Upper lobe of left lung (tissue), 6 donors: ENCODE results near the gene MAP2K1. TPM values are rescaled to one million over a fixed set of nuclear protein-coding genes. Genes with fewer than 3 reads are reported as not detected.

Experiments used
- ATAC-seq, 2 donors: fragments of 200-7000 bp; cut with Tn5 transposase; one replicate each; pipeline ENCODE4 v1.9.1; 2022; ENCODE audit warnings: mild to moderate bottlenecking in 2 of 2, moderate library complexity in 2 of 2; ENCODE audit not compliant: low FRiP score in 2 of 2
- DNase-seq, 2 donors: peaks; one replicate each; pipeline ENCODE4 v3.0.0-alpha.2; 2019 to 2020
- H3K27ac ChIP-seq, 4 donors: fragments of 200-600 bp; sonication (generic); one replicate each; pipeline ENCODE4 v1.5.1; 2016 to 2019
- H3K27me3 ChIP-seq, 4 donors: fragments of 200-600 bp; sonication (generic); one replicate each; pipeline ENCODE4 v1.5.1; 2017 to 2019
- H3K36me3 ChIP-seq, 4 donors: fragments of 200-600 bp; sonication (generic); one replicate each; pipeline ENCODE4 v1.5.1; 2016 to 2019
- H3K4me1 ChIP-seq, 4 donors: fragments of 200-600 bp; sonication (generic); one replicate each; pipeline ENCODE4 v1.5.1; 2018 to 2019
- H3K4me3 ChIP-seq, 4 donors: fragments of 200-600 bp; sonication (generic); one replicate each; pipeline ENCODE4 v1.5.1; 2017 to 2019; ENCODE audit warnings: mild to moderate bottlenecking in 2 of 4, moderate library complexity in 1 of 4
- H3K9me3 ChIP-seq, 4 donors: fragments of 200-600 bp; sonication (generic); one replicate each; pipeline ENCODE4 v1.5.1; 2018 to 2019
- EP300 ChIP-seq, 4 donors: sonication (generic); formaldehyde crosslinking; IDR thresholded peaks; one replicate each; pipeline ENCODE4 v1.5.1; 2017; ENCODE audit warnings: antibody characterized with exemption in 4 of 4, control low read depth in 2 of 4
- POLR2A ChIP-seq, 4 donors: fragments of 450-650 bp; IDR thresholded peaks; one replicate each; pipeline ENCODE4 v1.5.1; 2016 to 2017; ENCODE audit warnings: antibody characterized with exemption in 4 of 4, mild to moderate bottlenecking in 2 of 4
- POLR2AphosphoS5 ChIP-seq, 2 donors: sonication (generic); formaldehyde crosslinking; IDR thresholded peaks; one replicate each; pipeline ENCODE4 v1.5.1; 2017; ENCODE audit warnings: antibody characterized with exemption in 2 of 2
- WGBS, 2 donors: methylation state at CpG; one replicate each; pipeline ENCODE4 v1.1.5; 2017 to 2018; 5-methylcytosine and 5-hydroxymethylcytosine counted together
- total RNA-seq, 6 donors: library from RNA; depleted of rRNA in 4 of 6; stranded (reverse); fragments of >200 nt in 4 of 6; gene quantifications; one replicate each; pipeline versions ENCODE4 v1.1.0 to v1.2.1, GENCODE V29; 2016 to 2021
- TF ChIP-seq, protein P1 (sequence below), 6 experiments: fragments of 450-650 bp in 4 of 6; fragments of 200-600 bp in 2 of 6; sonication (generic) in 2 of 6; IDR thresholded peaks; one replicate each; pipeline ENCODE4 v1.5.1; 2016 to 2019; ENCODE audit warnings: antibody characterized with exemption in 6 of 6
- donor health status: DM: no; HTN: no; CAD: no; lungs with moderate emphysema.
- donor health status: DM: no; HTN: yes; CAD: no; lungs with severe emphysema.

Gene MAP2K1
- total RNA-seq, 6 donors from 2014 or later: 38.5 to 80.3 (median 62.4) TPM

- TF ChIP-seq POLR2AphosphoS5 (IDR thresholded peaks at IDR 0.05) (no peak), EP300 (IDR thresholded peaks at IDR 0.05) (no peak), POLR2A (IDR thresholded peaks at IDR 0.05) (no peak)
- TF ChIP-seq, protein P1, sequence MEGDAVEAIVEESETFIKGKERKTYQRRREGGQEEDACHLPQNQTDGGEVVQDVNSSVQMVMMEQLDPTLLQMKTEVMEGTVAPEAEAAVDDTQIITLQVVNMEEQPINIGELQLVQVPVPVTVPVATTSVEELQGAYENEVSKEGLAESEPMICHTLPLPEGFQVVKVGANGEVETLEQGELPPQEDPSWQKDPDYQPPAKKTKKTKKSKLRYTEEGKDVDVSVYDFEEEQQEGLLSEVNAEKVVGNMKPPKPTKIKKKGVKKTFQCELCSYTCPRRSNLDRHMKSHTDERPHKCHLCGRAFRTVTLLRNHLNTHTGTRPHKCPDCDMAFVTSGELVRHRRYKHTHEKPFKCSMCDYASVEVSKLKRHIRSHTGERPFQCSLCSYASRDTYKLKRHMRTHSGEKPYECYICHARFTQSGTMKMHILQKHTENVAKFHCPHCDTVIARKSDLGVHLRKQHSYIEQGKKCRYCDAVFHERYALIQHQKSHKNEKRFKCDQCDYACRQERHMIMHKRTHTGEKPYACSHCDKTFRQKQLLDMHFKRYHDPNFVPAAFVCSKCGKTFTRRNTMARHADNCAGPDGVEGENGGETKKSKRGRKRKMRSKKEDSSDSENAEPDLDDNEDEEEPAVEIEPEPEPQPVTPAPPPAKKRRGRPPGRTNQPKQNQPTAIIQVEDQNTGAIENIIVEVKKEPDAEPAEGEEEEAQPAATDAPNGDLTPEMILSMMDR (IDR thresholded peaks at IDR 0.05): no peak
- H3K27ac ChIP-seq: peak overlapping the region in 1 of 4 donors; percentile 30
- H3K4me1 ChIP-seq: peaks cover 0 to 10% (median 6%) of the 10 kb centered on the region in 4 donors
- DNase-seq: no peak
- H3K36me3 ChIP-seq: peaks cover 10 to 72% (median 35%) of the 10 kb centered on the region in 4 donors
- H3K9me3 ChIP-seq: no peaks in the 10 kb centered on the region
- H3K27me3 ChIP-seq: no peaks in the 10 kb centered on the region
- WGBS, 2 donors: 91 to 99% methylated on average over 5 of the region's 5 CpGs
- ATAC-seq: no peak
- H3K4me3 ChIP-seq: no peak overlapping the region
Measured at GRCh38 chr15:66484539-66485112, 97.9 kb downstream of the MAP2K1 start.

DNA sequence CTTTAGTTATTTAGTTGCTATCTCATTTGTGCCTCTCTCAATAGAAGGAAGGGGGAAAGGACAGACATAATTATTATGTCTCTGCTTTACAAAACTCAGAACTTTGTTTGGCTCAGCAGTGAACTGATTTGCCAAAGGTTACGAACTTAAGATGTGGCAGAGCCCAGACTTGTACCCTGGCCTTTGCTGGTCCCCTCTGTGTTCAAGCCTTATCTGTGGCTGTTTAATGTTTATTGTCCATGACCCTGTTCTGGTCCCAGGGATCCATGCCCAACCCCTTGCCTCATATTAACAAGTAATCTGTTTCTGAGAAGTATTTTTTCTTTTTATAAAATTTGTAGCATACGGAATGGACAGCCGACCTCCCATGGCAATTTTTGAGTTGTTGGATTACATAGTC is 100.2 kb downstream of the MAP2K1 start:
- no peaks in the 10 kb centered on the region for H3K9me3 ChIP-seq
- TF ChIP-seq EP300 (IDR thresholded peaks at IDR 0.05): no peak
- no peak for TF ChIP-seq POLR2AphosphoS5 (IDR thresholded peaks at IDR 0.05)
- TF ChIP-seq POLR2A (IDR thresholded peaks at IDR 0.05): no peak
- TF ChIP-seq, protein P1 (IDR thresholded peaks at IDR 0.05): no peak
- WGBS, 2 donors: 95% methylated on average over 3 of the region's 3 CpGs
- peaks cover 0 to 10% (median 6%) of the 10 kb centered on the region in 4 donors for H3K4me1 ChIP-seq
- H3K36me3 ChIP-seq: peaks cover 14 to 85% (median 42%) of the 10 kb centered on the region in 4 donors
- H3K4me3 ChIP-seq: no peak overlapping the region
- no peak for ATAC-seq
- H3K27me3 ChIP-seq: no peaks in the 10 kb centered on the region
- DNase-seq: no peak
- H3K27ac ChIP-seq: no peak overlapping the region

- no peak overlapping the region for H3K27ac ChIP-seq
- no peaks in the 10 kb centered on the region for H3K27me3 ChIP-seq
- H3K36me3 ChIP-seq: peaks cover 14 to 88% (median 45%) of the 10 kb centered on the region in 4 donors
- no peaks in the 10 kb centered on the region for H3K9me3 ChIP-seq
- 92 to 94% methylated on average over 5 of the region's 5 CpGs for WGBS, 2 donors
- no peak overlapping the region for H3K4me3 ChIP-seq
- TF ChIP-seq, protein P1 (IDR thresholded peaks at IDR 0.05): no peak
- DNase-seq (no peak), ATAC-seq (no peak)
- peaks cover 0 to 4% (median under 1%) of the 10 kb centered on the region in 4 donors for H3K4me1 ChIP-seq
Measured at GRCh38 chr15:66488525-66488924, 101.8 kb downstream of the MAP2K1 start.

DNA sequence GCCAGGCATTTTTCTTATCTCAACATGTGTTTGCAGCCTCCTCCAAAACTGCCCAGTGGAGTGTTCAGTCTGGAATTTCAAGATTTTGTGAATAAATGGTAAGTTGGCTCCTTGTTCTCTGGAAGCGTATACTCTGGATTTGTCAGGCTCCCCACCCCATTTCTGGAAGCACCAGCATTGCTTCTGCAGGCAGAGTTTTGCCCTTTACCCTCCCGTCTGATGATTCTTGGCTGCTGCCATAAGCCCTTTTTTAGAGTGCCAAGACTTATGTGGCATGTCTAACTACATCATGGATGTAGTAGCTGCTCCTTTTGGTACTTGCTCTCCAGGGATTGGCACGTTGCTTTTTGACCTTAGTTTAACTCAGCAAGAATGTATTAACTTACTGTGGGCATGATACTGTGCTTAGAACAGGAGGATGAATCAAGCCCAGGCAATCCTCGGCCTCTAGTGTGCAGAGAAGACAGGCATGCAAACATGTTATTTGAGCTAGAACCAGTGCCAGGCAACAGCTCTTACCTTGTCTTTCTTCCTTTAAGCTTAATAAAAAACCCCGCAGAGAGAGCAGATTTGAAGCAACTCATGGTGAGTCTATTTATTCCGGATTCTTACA is 102.6 kb downstream of the MAP2K1 start:
- Histone ChIP-seq H3K27ac (no peak overlapping the region), H3K27me3 (no peaks in the 10 kb centered on the region), H3K9me3 (no peaks in the 10 kb centered on the region), H3K4me1 (peaks cover 0 to 4% (median 2%) of the 10 kb centered on the region in 4 donors), H3K4me3 (no peak overlapping the region), H3K36me3 (peaks cover 14 to 96% (median 48%) of the 10 kb centered on the region in 4 donors)
- ATAC-seq: no peak
- WGBS, 2 donors: 70 to 79% methylated on average over 6 of the region's 6 CpGs
- no peak for DNase-seq
- TF ChIP-seq POLR2A (IDR thresholded peaks at IDR 0.05) (no peak), POLR2AphosphoS5 (IDR thresholded peaks at IDR 0.05) (no peak), EP300 (IDR thresholded peaks at IDR 0.05) (no peak)
- TF ChIP-seq, protein P1 (IDR thresholded peaks at IDR 0.05): no peak

- WGBS, 2 donors: 88 to 97% methylated on average over 3 of the region's 3 CpGs
- Histone ChIP-seq H3K9me3 (no peaks in the 10 kb centered on the region), H3K4me1 (peaks cover 6 to 21% (median 13%) of the 10 kb centered on the region in 4 donors), H3K27me3 (no peaks in the 10 kb centered on the region), H3K27ac (no peak overlapping the region), H3K36me3 (peaks cover 9 to 88% (median 49%) of the 10 kb centered on the region in 4 donors), H3K4me3 (no peak overlapping the region)
- DNase-seq (no peak), ATAC-seq (no peak)
- TF ChIP-seq EP300 (IDR thresholded peaks at IDR 0.05) (no peak), POLR2A (IDR thresholded peaks at IDR 0.05) (no peak), POLR2AphosphoS5 (IDR thresholded peaks at IDR 0.05) (no peak)
- TF ChIP-seq, protein P1 (IDR thresholded peaks at IDR 0.05): no peak
Measured at GRCh38 chr15:66491846-66492245, 105.1 kb downstream of the MAP2K1 start.
